ENCODE results near the gene TBKBP1.

The TBKBP1 gene

DNA sequence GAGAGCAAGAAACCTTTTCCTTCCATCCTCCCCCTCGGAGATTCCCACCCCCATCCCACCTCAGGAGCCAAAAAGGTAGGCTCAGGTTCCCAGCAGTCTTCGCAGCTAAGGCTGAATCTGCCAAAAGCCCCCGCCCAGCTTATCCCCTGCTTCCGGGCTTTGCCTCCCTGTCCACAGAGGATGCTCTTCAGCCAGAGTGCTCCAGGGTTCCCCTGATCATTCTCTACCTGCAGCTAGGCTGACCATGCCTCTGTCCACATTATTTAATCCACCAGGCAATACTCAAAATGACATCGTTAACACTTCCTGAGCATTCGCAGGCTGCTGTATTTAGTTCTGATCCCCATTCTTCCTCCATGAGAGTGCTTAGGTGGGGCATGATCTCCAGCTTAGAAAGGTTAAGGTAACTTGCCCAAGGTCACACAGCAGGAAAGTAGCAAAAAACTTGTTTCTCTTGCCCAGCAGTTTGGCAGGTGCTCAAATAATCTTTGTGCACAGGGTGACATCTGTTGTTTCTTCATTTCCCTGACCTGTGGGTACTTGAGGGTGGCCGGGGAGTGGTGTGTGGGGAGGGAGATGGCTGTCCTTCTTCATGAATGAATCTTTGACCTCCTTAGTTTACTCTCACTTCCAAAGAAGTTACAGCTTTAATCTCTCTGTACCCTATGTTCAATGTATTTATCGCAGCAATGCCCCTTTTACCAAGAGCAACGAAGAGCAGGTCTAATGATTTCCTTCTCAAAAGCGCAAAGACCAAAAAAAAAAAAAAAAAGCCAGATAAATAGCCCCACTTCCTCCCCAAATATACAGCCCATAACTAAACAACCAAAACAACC is 848 bp upstream of the TBKBP1 start:
- TF ChIP-seq, protein P1, sequence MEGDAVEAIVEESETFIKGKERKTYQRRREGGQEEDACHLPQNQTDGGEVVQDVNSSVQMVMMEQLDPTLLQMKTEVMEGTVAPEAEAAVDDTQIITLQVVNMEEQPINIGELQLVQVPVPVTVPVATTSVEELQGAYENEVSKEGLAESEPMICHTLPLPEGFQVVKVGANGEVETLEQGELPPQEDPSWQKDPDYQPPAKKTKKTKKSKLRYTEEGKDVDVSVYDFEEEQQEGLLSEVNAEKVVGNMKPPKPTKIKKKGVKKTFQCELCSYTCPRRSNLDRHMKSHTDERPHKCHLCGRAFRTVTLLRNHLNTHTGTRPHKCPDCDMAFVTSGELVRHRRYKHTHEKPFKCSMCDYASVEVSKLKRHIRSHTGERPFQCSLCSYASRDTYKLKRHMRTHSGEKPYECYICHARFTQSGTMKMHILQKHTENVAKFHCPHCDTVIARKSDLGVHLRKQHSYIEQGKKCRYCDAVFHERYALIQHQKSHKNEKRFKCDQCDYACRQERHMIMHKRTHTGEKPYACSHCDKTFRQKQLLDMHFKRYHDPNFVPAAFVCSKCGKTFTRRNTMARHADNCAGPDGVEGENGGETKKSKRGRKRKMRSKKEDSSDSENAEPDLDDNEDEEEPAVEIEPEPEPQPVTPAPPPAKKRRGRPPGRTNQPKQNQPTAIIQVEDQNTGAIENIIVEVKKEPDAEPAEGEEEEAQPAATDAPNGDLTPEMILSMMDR (IDR thresholded peaks at IDR 0.05), result no peak
- Histone ChIP-seq H3K4me2 (ENCODE audit: low read length) (peak overlapping the region; percentile 65), H3K9ac (no peak overlapping the region), H3K27me3 (ENCODE audit: control insufficient read depth, insufficient read depth, low read length) (no peaks in the 10 kb centered on the region), H3K4me1 (peaks cover 7% of the 10 kb centered on the region), H3K9me3 (ENCODE audit: control insufficient read depth, low read length) (no peaks in the 10 kb centered on the region), H3K27ac (no peak overlapping the region), H3K36me3 (ENCODE audit: control insufficient read depth, insufficient read depth, low read length) (no peaks in the 10 kb centered on the region), H3K79me2 (peaks cover 3% of the 10 kb centered on the region), H3K4me3 (ENCODE audit: low read depth, low read length) (peak overlapping the region; percentile 49), H2AFZ (peak overlapping the region; percentile 63)

- Histone ChIP-seq H3K36me3 (ENCODE audit: control insufficient read depth, insufficient read depth, low read length) (no peaks in the 10 kb centered on the region), H3K27ac (peak overlapping the region; percentile 62), H3K4me3 (ENCODE audit: low read depth, low read length) (peak overlapping the region; percentile 63), H2AFZ (peak overlapping the region; percentile 93), H3K4me2 (ENCODE audit: low read length) (peak overlapping the region; percentile 85), H3K27me3 (ENCODE audit: control insufficient read depth, insufficient read depth, low read length) (no peaks in the 10 kb centered on the region), H3K9me3 (ENCODE audit: control insufficient read depth, low read length) (no peaks in the 10 kb centered on the region), H3K4me1 (peaks cover 7% of the 10 kb centered on the region), H3K79me2 (peaks cover 3% of the 10 kb centered on the region), H3K9ac (no peak overlapping the region)
- TF ChIP-seq, protein P1 (IDR thresholded peaks at IDR 0.05), result no peak
Observed at GRCh38 chr17:47694581-47695428, 844 bp downstream of the TBKBP1 start.

DNA sequence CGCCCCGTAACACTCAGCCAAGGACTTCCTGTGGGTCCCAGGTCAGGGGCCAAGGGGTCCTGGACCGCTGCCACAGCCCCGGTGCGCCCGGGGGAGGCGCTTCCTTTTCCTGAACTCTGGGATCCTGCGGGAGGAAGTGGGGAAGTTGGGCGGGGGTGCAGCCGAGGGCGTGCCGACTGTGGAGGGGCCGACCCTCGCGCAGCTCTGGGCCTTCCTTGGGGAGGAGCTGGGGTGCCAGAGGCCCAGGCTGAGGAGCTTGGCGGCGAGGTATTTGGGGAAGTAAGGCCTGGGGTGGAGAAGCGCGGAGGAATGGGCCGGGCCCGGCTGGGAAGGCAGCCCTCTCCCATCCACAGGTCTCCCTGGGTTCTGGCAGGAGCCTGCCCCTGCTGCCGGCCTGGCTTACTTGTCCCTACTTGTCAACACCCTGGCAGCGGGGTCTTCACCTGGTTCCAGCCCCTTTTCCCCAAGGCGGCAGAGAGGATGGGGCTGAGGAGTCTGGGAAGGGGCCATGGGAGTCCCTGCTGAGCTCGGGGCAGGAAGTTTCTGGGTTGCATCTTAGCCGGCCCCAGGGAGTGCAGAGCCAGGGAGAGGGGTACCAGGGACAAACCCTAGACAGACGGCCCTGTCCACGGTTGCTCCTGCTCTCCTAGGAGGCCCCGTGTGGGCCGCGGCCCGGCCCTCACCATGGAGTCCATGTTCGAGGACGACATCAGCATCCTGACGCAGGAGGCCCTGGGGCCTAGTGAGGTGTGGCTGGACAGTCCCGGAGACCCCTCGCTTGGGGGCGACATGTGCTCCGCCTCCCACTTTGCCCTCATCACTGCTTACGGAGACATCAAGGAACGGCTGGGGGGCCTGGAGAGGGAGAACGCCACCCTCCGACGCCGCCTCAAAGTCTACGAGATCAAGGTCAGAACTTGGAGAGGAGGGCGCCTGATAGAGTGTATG is 1.7 kb downstream of the TBKBP1 start:
- H2AFZ ChIP-seq, result peak overlapping the region; percentile 93
- TF ChIP-seq, protein P1 (IDR thresholded peaks at IDR 0.05), result no peak
- no peaks in the 10 kb centered on the region for H3K27me3 ChIP-seq (ENCODE audit: control insufficient read depth, insufficient read depth, low read length)
- peaks cover 3% of the 10 kb centered on the region for H3K79me2 ChIP-seq
- peak overlapping the region; percentile 63 for H3K4me3 ChIP-seq (ENCODE audit: low read depth, low read length)
- H3K36me3 ChIP-seq (ENCODE audit: control insufficient read depth, insufficient read depth, low read length), result no peaks in the 10 kb centered on the region
- no peak overlapping the region for H3K9ac ChIP-seq
- H3K27ac ChIP-seq, result peak overlapping the region; percentile 34
- H3K4me1 ChIP-seq, result peaks cover 7% of the 10 kb centered on the region
- no peaks in the 10 kb centered on the region for H3K9me3 ChIP-seq (ENCODE audit: control insufficient read depth, low read length)
- H3K4me2 ChIP-seq (ENCODE audit: low read length), result peak overlapping the region; percentile 85

DNA sequence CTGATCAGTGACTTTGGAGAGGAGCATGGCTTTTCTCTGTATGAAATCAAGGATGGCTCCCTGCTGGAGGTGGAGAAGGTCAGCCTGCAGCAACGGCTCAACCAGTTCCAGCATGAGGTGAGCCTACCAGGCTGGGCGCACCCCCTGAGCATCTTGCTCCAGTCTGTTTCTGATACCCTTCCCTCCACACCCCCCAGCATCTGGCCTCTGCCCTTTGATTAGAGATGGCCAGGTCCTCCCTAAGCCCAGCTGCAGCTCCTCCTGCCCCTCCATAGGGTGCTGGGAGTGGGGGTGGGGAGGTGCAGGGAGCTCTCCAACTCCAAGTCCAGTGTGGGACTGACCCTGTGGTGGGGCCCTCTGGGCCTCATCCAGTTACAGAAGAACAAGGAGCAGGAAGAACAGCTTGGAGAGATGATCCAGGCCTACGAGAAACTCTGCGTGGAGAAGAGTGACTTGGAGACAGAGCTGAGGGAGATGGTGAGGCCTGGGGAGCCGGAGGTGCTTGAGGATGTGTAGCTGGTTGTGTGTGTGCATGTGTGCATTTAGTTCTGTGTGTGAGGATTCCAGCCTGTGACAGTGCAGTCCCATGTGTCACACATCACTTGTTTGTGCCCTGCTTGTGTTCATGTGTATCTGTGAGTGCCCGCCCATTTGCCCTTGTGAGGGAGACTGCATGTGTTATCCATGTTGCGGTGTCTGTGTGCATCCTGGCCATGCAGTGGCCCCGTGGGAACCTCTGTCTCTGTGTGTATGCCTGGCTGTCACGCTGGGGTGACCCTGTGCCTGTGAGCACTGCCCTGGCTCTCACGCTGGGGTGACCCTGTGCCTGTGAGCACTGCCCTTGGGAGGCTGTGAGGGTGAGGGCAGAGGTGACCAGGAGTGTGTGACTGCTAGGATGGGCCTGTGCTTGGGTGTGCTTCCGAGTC is 3.0 kb downstream of the TBKBP1 start:
- H2AFZ ChIP-seq, result no peak overlapping the region
- no peaks in the 10 kb centered on the region for H3K36me3 ChIP-seq (ENCODE audit: control insufficient read depth, insufficient read depth, low read length)
- no peak overlapping the region for H3K4me3 ChIP-seq (ENCODE audit: low read depth, low read length)
- no peak overlapping the region for H3K9ac ChIP-seq
- peaks cover 7% of the 10 kb centered on the region for H3K4me1 ChIP-seq
- no peaks in the 10 kb centered on the region for H3K27me3 ChIP-seq (ENCODE audit: control insufficient read depth, insufficient read depth, low read length)
- H3K27ac ChIP-seq, result no peak overlapping the region
- no peaks in the 10 kb centered on the region for H3K9me3 ChIP-seq (ENCODE audit: control insufficient read depth, low read length)
- peaks cover 3% of the 10 kb centered on the region for H3K79me2 ChIP-seq
- TF ChIP-seq, protein P1 (IDR thresholded peaks at IDR 0.05), result no peak
- H3K4me2 ChIP-seq (ENCODE audit: low read length), result no peak overlapping the region
